Measurements from ENCODE around the gene ZNRF3. TPM values are rescaled to one million over a fixed set of nuclear protein-coding genes. Genes with fewer than 3 reads are reported as not detected.

ZNRF3 gene
- total RNA-seq, 4 donors from 2014 or later = 1.7 to 8.1 (median 4.8) TPM

DNA sequence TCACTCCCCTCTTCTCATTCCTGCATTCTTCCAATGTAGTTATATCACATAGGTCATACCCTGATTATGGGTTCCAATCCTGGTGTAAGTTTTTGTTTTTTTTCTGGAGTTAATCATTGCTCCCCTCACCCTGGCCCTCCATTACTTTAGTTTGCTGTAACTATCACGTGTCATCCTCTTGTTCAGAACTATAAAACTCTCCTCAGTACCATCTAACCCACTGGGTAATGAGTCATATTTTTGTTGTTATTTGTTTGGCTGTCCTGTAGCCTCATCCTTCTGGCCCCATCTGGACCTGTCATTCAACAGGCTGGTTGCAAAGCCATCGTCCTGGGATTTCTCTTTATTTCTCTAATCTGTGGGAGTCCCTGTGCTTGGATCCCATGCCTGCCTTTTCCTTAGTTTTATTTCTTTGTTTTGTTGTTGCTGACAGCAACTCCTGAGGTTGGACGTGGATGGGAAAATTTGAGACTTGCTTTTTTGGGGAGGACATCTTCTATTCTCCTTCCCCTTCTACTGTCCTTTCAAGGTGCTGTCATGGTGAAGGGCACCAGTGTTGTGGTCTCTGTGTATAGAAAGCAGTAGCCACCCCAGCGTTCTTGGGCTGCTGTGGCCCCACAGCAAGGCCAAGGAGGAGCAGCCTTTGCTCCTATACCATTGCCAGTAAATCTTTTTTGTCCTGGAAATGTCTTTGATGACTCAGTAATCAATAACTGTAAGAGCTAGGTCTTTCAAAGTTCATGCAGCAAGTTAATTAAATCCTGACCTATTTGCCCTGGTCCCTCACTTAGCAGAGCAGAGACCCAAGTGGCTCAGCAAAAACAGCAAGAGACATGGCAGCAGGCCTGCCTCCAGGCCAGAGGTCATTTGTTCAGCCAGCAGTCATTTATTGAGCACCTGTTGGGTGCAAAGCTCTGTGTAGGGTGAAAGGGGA lies 95.8 kb downstream of the ZNRF3 start:
- TF ChIP-seq CTCF (IDR thresholded peaks at IDR 0.05; ENCODE audit: low read depth) = no peak

DNA sequence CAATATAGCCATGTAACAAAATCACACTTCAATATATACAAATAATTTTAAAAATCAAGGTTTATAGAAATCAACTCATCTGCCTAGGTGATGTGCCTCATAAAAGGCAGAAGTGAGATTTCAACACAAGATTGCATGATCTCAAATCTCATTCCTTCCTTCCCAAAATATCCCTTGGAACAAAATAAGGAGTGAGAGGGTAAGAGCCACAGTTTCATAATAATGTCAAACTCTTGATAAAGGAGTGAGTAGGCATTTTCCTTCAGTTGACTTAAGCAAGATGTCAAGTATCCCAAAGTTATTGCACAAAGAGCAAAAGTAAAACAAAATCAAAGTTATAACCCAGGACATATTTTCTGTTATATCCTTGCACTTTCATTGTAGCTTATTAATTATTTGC lies 97.0 kb downstream of the ZNRF3 start:
- no peak for TF ChIP-seq CTCF (IDR thresholded peaks at IDR 0.05; ENCODE audit: low read depth)

- no peak for TF ChIP-seq CTCF (IDR thresholded peaks at IDR 0.05; ENCODE audit: low read depth)
Measured at GRCh38 chr22:28981818-28982499, 98.6 kb downstream of the ZNRF3 start.

DNA sequence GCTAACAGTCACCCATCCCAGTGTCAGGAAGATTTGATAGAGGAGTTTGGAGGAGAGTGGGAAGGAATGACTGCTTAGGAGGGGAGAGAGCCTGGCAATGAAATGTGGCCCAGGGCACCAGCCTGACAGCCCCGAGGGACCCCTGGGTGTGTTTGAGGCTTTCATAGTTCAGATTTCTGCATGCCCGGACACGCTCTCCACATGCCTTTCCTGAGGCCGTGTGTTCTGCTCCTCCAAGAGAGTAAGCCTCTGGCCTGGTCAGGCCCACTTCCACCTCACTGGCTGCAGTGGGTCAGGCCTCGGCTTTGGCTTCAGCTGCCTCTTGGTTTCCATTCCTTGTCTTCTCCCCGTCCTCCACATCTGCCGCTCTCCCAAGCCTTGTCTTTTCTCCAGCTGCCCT lies 99.8 kb downstream of the ZNRF3 start:
- TF ChIP-seq CTCF (IDR thresholded peaks at IDR 0.05; ENCODE audit: low read depth) = no peak

- TF ChIP-seq CTCF (IDR thresholded peaks at IDR 0.05; ENCODE audit: low read depth) = no peak
Measured at GRCh38 chr22:28983788-28984441, 100.5 kb downstream of the ZNRF3 start.

GRCh38 chr22:28984482-28985158 lies 101.2 kb downstream of the ZNRF3 start:
- no peak for TF ChIP-seq CTCF (IDR thresholded peaks at IDR 0.05; ENCODE audit: low read depth)
